AG10803 (cell line): ENCODE measurements around the gene HTR3B.

Source experiments
- DNase-seq: peaks from one replicate; pipeline ENCODE4 v3.0.0; 2010; ENCODE audit warnings: low read depth
- H3K4me3 ChIP-seq: 2 replicates; pipeline ENCODE4 v1.5.1; 2011; ENCODE audit warnings: mild to moderate bottlenecking, low read length, control low read depth
- CTCF ChIP-seq: conservative IDR thresholded peaks from 2 replicates; pipeline ENCODE4 v1.5.1; 2011; ENCODE audit warnings: mild to moderate bottlenecking, low read length, control low read depth, inconsistent platforms

HTR3B gene

GRCh38 chr11:113885897-113886296 lies 18.7 kb upstream of the HTR3B start:
- no peak for DNase-seq
- no peak for TF ChIP-seq CTCF
- H3K4me3 ChIP-seq, result no peak overlapping the region

GRCh38 chr11:113888848-113889247 lies 15.7 kb upstream of the HTR3B start:
- TF ChIP-seq CTCF, result no peak
- DNase-seq, result no peak
- no peak overlapping the region for H3K4me3 ChIP-seq

- DNase-seq, result no peak
- no peak overlapping the region for H3K4me3 ChIP-seq
- TF ChIP-seq CTCF, result no peak
Measured at GRCh38 chr11:113894421-113894996, 10.1 kb upstream of the HTR3B start.

GRCh38 chr11:113895367-113896155 lies 9.0 kb upstream of the HTR3B start:
- no peak for DNase-seq
- H3K4me3 ChIP-seq, result no peak overlapping the region
- no peak for TF ChIP-seq CTCF

GRCh38 chr11:113896156-113896879 lies 8.3 kb upstream of the HTR3B start:
- no peak overlapping the region for H3K4me3 ChIP-seq
- peak; percentile 33 for DNase-seq
- TF ChIP-seq CTCF, result peak; percentile 82

GRCh38 chr11:113901141-113901540 lies 3.5 kb upstream of the HTR3B start:
- DNase-seq, result no peak
- no peak for TF ChIP-seq CTCF
- H3K4me3 ChIP-seq, result no peak overlapping the region
